Skeletal muscle satellite cell (primary cell): Measurements from ENCODE around the gene C1orf53.
A peak's percentile ranks its signal among the peaks of the same experiment; 100 is the strongest.
"Not testable (repeated sequence)": the region's sequence is repeated elsewhere in the genome, so short reads cannot be mapped to it uniquely, and the experiment has no call there.

Source experiments
- H3K27me3 ChIP-seq: 2 replicates; pipeline ENCODE4 v1.7.0; 2013; ENCODE audit warnings: low read length; ENCODE audit not compliant: control insufficient read depth, insufficient read depth
- H3K36me3 ChIP-seq: 2 replicates; pipeline ENCODE4 v1.7.0; 2013; ENCODE audit warnings: mild to moderate bottlenecking, control low read depth, low read length; ENCODE audit not compliant: insufficient read depth
- H3K4me1 ChIP-seq: 2 replicates; pipeline ENCODE4 v1.7.0; 2013; ENCODE audit warnings: low read length; ENCODE audit not compliant: control insufficient read depth, insufficient read depth
- H3K4me2 ChIP-seq: 2 replicates; pipeline ENCODE4 v1.7.0; 2013; ENCODE audit warnings: mild to moderate bottlenecking, low read length
- H3K4me3 ChIP-seq: 2 replicates; pipeline ENCODE4 v1.7.0; 2013; ENCODE audit warnings: low read length
- H3K9ac ChIP-seq: 2 replicates; pipeline ENCODE4 v1.7.0; 2013; ENCODE audit warnings: mild to moderate bottlenecking, low read depth, low read length, moderate library complexity
- H3K9me3 ChIP-seq: replicated peaks from 2 replicates; pipeline ENCODE4 v1.7.0; 2013; ENCODE audit warnings: mild to moderate bottlenecking, control low read depth, low read length

Gene C1orf53

DNA sequence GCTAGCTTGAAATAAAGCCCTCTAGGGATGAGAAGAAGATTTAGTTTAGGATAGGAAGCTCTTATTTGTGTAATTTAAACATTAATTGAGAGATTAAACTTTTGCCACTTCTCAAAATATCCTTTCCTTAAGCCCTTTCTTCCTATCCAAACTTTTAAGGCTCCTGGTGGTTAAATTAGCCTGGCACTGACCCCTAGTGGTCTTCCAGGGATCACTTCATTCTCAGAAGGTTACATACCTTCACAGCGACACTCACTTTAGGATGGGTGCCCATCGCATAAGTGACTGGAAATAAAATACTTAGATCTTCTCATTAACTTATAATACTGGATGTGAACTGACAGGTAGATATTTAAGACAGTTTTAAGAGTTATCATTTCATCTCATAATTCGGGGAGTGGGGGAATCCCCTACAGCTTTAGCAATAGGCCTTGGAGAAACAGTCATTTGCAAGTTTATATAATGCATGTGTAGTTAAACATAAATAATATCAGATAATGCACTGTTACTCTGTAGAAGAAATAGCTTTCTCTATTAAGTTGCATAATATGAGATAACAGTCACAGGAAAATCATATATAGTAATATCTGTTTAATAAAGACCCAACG, 22.2 kb downstream of the C1orf53 start:
- no peak overlapping the region for H3K9ac ChIP-seq
- H3K36me3 ChIP-seq: no peaks in the 10 kb centered on the region
- no peaks in the 10 kb centered on the region for H3K9me3 ChIP-seq
- no peak overlapping the region for H3K4me3 ChIP-seq
- H3K4me1 ChIP-seq: no peaks in the 10 kb centered on the region
- H3K4me2 ChIP-seq: no peak overlapping the region
- peaks cover 50% of the 10 kb centered on the region for H3K27me3 ChIP-seq

DNA sequence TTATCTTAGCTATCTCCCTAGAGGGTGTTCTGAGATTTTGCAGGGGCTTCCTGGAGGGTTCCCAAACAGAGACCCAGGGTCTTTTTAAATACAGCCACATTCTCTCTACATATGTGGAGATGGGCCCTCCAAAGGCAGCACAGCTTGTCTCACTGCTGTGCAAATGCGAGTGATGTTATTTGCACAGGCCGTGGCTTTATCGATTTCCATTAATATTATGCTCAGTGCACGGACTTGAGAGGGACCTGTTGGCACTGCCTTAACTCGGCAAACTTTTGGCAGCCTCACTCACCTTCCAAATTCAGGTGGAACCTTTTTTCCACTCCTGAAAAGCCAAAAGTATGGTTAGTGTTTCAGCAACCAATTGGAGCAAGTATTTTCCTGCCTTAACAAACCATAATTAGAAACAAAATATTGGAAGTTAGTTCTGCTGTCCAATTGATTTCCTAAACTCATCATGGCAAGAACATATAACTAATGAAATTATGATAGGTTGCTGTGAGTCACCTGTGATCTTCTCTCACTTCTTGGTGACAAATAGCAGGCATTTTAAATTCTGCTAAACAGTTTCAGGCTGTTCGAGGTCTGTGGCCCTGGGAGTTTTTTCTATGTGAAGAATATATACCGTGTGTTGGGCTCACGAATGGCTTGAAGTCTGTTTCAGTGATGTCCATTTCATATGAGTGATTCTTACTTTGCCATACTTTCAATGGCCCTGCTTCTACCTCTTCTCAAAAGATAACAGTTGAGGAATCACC, 25.7 kb downstream of the C1orf53 start:
- Histone ChIP-seq H3K27me3 (peaks cover 44% of the 10 kb centered on the region), H3K36me3 (no peaks in the 10 kb centered on the region), H3K4me3 (no peak overlapping the region), H3K4me1 (no peaks in the 10 kb centered on the region), H3K9ac (no peak overlapping the region), H3K4me2 (no peak overlapping the region), H3K9me3 (no peaks in the 10 kb centered on the region)

DNA sequence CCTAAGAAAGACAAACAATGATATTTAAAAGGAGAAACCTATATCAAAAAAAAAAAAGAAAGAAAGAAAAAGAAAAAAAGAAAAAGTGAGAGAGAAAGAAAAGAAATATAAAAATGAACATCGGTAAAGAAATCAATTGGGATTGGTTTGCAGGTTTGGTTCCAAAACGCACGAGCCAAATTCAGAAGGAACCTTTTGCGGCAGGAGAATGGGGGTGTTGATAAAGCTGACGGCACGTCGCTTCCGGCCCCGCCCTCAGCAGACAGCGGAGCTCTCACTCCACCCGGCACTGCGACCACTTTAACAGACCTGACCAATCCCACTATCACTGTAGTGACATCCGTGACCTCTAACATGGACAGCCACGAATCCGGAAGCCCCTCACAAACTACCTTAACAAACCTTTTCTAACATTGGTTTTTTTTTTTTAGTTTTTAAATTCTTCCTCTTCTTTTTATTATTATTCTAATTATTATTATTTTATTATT, 26.5 kb downstream of the C1orf53 start:
- Histone ChIP-seq H3K4me1 (no peaks in the 10 kb centered on the region), H3K9me3 (no peaks in the 10 kb centered on the region), H3K4me3 (peak overlapping the region; percentile 59), H3K36me3 (no peaks in the 10 kb centered on the region), H3K4me2 (peak overlapping the region; percentile 78), H3K27me3 (peaks cover 51% of the 10 kb centered on the region), H3K9ac (no peak overlapping the region)

DNA sequence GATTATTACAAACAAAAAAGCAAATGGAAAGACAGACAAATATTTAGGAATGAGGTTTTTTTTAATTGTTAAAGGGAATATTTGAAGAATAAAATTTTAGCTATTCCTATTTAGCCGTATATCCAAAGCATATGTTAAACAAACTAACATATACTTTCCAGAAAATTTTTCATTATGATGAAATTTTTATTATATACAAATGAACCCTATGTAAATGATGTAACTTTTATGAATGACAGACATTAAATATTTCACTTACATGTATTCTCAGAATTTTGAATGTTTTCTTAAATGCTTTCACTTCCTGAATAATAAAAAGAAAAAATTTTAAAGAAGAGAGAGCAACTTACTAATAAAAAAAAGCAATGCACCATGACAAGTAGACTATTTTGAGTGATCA, 30.6 kb downstream of the C1orf53 start:
- Histone ChIP-seq H3K27me3 (peaks cover 43% of the 10 kb centered on the region), H3K4me2 (no peak overlapping the region), H3K4me1 (no peaks in the 10 kb centered on the region), H3K9me3 (no peaks in the 10 kb centered on the region), H3K4me3 (no peak overlapping the region), H3K36me3 (no peaks in the 10 kb centered on the region), H3K9ac (no peak overlapping the region)

DNA sequence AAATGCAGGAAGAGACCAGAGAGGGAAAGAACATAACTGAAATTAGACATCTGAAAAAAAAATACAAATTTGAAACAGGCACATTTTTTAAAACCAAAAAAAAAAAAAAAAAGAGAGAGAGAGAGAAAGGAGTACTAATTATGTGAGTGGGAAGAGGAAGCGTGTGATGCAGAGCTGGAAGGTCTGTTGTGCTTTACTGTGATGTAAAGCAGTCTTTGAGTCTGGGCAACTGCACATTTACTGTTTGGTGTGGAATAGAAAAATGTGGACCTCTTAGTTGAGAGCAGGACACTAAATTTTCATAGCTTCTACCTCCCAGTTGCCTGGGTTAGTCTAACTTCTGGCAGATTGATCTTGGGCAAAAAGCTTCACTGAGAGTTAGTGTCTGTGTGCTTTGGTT, 31.2 kb downstream of the C1orf53 start:
- Histone ChIP-seq H3K4me1 (no peaks in the 10 kb centered on the region), H3K4me2 (no peak overlapping the region), H3K9me3 (no peaks in the 10 kb centered on the region), H3K27me3 (peaks cover 42% of the 10 kb centered on the region), H3K36me3 (no peaks in the 10 kb centered on the region), H3K9ac (no peak overlapping the region), H3K4me3 (no peak overlapping the region)

DNA sequence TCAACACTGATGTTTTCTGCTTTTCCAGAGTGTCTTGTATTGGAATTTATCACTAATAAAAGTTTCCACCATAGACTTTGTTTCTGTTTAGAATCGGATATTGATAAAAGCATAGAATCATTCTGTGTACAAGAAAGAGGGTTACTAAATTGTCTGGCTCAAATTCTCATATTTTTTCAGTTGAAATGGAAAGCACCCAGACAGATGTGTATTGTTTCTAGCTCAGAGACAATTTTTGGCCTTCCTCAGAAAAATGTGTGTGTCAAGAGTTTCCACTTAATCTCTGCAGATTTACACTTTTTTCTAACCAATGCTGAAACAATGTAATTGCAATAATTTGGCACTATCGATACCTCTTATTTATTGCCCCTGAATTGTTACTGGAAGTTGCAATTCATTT, 35.0 kb downstream of the C1orf53 start:
- H3K4me1 ChIP-seq: no peaks in the 10 kb centered on the region
- H3K9ac ChIP-seq: no peak overlapping the region
- H3K4me3 ChIP-seq: no peak overlapping the region

DNA sequence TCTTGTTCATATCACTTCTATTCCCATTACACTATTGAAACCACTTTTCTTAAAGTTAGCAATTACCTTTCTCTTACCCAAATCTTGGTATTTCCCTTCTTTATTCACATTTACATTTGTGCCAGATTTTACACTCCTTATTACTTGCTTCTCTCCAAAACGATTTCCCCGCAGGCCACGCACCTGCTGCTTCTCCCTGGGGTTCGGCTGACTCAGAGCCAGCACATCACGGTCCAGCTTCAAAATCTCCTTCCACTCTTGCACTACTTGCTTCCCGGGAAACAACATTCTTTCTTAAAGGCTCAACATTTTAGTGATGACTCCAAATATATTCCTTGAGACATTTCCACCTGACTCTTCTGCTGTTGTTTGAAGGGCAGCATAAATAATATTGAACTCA, 35.5 kb downstream of the C1orf53 start:
- H3K4me1 ChIP-seq: no peaks in the 10 kb centered on the region
- no peaks in the 10 kb centered on the region for H3K9me3 ChIP-seq
- no peak overlapping the region for H3K9ac ChIP-seq
- H3K36me3 ChIP-seq: no peaks in the 10 kb centered on the region
- H3K4me3 ChIP-seq: no peak overlapping the region
- H3K4me2 ChIP-seq: no peak overlapping the region
- H3K27me3 ChIP-seq: peaks cover 12% of the 10 kb centered on the region

More for the DNA sequence above, 35.0 kb downstream of the C1orf53 start:
- Histone ChIP-seq H3K4me2 (no peak overlapping the region), H3K36me3 (no peaks in the 10 kb centered on the region), H3K27me3 (peaks cover 15% of the 10 kb centered on the region), H3K9me3 (no peaks in the 10 kb centered on the region)

DNA sequence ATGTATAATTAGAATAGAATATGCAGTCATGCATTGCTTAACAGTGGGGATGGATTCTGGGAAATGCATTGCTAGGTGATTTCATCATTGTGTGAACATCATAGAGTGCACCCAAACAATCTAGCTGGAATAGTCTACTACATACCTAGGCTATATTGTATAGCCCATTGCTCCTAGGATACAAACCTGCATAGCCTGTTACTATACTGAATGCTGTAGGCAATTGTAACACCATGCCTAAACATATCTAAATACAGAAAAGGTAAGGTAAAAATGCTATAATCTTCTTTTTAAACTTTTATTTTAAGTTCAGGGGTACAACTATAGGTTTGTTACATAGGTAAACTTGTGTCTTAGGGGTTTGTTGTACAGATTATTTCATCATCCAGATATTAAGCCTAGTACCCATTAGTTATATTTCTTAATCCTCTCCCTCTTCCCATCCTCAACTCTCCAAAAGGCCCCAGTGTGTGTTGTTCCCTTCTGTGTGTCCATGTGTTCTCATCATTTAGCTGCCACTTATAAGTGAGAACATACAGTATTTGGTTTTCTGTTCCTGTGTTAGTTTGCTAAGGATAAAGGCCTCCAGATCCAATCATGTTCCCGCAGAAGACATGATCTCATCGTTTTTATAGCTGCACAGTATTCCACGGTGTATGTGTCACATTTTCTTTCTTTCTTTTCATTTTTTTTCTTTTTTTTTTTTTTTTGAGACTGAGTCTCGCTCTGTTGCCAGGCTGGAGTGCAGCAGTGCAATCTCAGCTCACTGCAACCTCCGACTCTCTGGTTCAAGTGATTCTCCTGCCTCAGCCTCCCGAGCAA, 36.9 kb downstream of the C1orf53 start:
- not testable (repeated sequence) for H3K36me3 ChIP-seq, H3K4me1 ChIP-seq, H3K4me3 ChIP-seq, H3K9me3 ChIP-seq, H3K9ac ChIP-seq, H3K4me2 ChIP-seq, H3K27me3 ChIP-seq

DNA sequence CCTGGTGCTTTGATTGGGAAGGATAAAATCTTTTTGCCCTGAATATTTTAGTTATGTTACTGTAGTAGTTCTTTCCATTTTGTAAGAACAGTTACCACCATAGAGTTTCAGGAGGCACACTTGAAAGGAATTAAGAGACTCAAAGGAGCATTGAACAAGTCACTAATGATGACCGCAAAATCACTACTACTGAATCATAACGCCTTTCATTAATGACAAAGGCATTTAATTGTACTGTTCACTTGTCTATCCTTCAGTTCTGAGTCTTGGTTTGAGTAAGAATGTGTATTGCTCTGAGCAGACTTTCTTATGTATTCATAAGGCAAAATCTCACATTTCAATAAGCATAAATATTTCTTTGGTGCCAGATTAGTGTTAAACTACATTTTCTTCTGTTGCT, 39.6 kb downstream of the C1orf53 start:
- Histone ChIP-seq H3K36me3 (no peaks in the 10 kb centered on the region), H3K27me3 (no peaks in the 10 kb centered on the region), H3K9ac (no peak overlapping the region), H3K4me3 (no peak overlapping the region), H3K4me1 (no peaks in the 10 kb centered on the region), H3K4me2 (no peak overlapping the region), H3K9me3 (no peaks in the 10 kb centered on the region)

DNA sequence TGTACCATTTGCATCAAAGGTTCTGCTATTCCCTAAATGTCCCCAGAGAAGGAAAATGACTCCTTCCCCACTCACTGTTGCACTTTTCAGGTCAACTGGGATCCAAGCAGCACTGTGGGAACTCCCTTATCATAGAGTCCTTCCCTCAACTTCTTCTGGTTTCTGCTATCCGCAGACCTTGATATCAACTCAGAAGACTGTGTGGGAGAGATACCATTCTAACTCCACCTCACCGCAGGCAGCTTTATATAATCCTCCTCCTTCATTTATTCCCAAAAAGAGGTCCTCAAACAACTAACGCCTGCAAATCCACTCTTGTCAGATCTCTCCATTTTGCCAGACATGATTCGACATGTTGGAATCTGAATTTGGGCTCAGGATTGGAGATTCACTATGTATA, 42.1 kb downstream of the C1orf53 start:
- no peaks in the 10 kb centered on the region for H3K4me1 ChIP-seq

More for the DNA sequence above, 42.1 kb downstream of the C1orf53 start:
- no peak overlapping the region for H3K4me2 ChIP-seq
- H3K9me3 ChIP-seq: no peaks in the 10 kb centered on the region
- no peak overlapping the region for H3K9ac ChIP-seq
- no peak overlapping the region for H3K4me3 ChIP-seq
- H3K27me3 ChIP-seq: no peaks in the 10 kb centered on the region
- no peaks in the 10 kb centered on the region for H3K36me3 ChIP-seq
